Measurements from ENCODE around the gene RHOBTB3.

- TF ChIP-seq CTCF (IDR thresholded peaks at IDR 0.05; ENCODE audit: insufficient read depth, low read length): no peak
- no peak for TF ChIP-seq SPI1 (IDR thresholded peaks at IDR 0.05; ENCODE audit: borderline replicate concordance, low read depth)
- no peak for TF ChIP-seq POLR2AphosphoS5 (IDR thresholded peaks at IDR 0.05; ENCODE audit: low read depth)
- no peak for TF ChIP-seq REST (IDR thresholded peaks at IDR 0.05; ENCODE audit: insufficient replicate concordance, low read depth)
- no peak for TF ChIP-seq GABPA (IDR thresholded peaks at IDR 0.05; ENCODE audit: low read depth)
These were observed 75.6 kb downstream of the RHOBTB3 start for GRCh38 chr5:95806687-95807086.
